ENCODE data around the gene FRMD5. TPM values are rescaled to one million over a fixed set of nuclear protein-coding genes. Genes with fewer than 3 reads are reported as not detected.
"Not testable (repeated sequence)": the region's sequence is repeated elsewhere in the genome, so short reads cannot be mapped to it uniquely, and the experiment has no call there.

The FRMD5 gene
- total RNA-seq, 2 experiments from 2014 or later = 0.15 TPM; not detected in 1

DNA sequence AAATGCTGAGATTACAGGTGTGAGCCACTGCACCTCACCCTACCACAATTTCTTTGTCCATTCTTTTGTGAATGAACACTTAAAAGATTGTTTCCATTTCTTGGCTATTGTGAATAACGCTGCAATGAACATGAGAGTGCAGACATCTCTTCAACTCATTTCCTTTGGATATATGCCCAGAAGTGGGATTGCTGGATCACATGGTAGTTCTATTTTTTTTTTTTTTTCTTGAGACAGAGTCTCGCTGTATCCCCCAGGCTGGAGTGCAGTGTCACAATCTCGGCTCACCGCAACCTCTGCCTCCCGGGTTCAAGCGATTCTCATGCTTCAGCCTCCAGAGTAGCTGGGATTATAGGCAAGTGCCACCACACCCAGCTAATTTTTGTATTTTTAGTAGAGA is 194.8 kb downstream of the FRMD5 start:
- H3K27ac Mint-ChIP-seq; CTCF ChIA-PET; H3K9me3 Mint-ChIP-seq; H3K36me3 Mint-ChIP-seq (ENCODE audit: low read depth); H3K4me1 Mint-ChIP-seq; POLR2A ChIA-PET; H3K4me3 Mint-ChIP-seq; DNase-seq; H3K27me3 Mint-ChIP-seq: not testable (repeated sequence)

DNA sequence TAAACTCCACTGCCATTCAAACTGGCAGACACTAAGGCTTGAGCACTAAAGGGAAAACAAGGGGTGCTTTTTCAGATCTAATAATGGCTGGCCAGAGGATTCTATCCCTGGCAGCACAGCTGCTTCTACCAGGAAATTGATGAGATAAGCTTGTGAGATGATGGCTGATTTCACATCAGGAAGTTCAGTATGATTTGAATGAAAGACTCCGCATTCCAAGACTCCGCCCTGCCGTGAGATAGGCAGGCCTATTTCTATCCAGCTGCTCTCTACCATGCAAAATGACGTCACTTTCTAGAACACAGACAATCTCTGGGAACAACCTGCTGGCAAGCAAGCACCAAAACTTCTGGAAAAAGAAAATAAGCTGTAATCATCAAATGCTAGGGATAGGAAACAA is 196.5 kb downstream of the FRMD5 start:
- H3K27ac Mint-ChIP-seq = no peak overlapping the region
- POLR2A ChIA-PET = no interaction called here
- peaks cover 4% of the 10 kb centered on the region for H3K27me3 Mint-ChIP-seq
- no peaks in the 10 kb centered on the region for H3K4me1 Mint-ChIP-seq
- DNase-seq = no peak
- no peaks in the 10 kb centered on the region for H3K36me3 Mint-ChIP-seq (ENCODE audit: low read depth)
- no peaks in the 10 kb centered on the region for H3K9me3 Mint-ChIP-seq
- CTCF ChIA-PET = interaction anchor here (0.6 kb wide), 1 partner anchor 19 kb away, joined by 3 read pairs; no protein-coding TSS in a partner anchor
- H3K4me3 Mint-ChIP-seq = no peak overlapping the region

DNA sequence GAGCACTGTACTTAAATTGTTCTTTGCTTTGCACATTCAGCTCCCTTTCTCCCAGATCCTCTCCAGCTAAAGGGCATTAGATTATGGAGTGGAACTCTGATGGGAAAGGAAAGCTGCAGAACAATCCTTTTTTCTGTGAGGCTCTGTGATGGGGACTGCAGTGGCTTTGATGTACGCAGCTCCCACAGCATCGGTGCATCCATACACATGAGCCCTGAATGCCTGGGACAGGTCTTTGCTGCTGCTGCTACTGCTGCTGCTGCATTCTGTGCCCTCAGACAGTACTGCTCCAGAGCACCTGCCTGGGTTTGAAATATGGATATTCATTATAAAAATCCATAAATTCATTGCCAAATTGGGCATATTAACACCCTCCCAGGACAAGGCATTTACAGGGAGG is 203.9 kb downstream of the FRMD5 start:
- H3K9me3 Mint-ChIP-seq = no peaks in the 10 kb centered on the region
- H3K4me1 Mint-ChIP-seq = no peaks in the 10 kb centered on the region
- no peak overlapping the region for H3K27ac Mint-ChIP-seq
- CTCF ChIA-PET = no interaction called here
- no peak for DNase-seq
- POLR2A ChIA-PET = no interaction called here
- H3K27me3 Mint-ChIP-seq = peaks cover 12% of the 10 kb centered on the region
- no peaks in the 10 kb centered on the region for H3K36me3 Mint-ChIP-seq (ENCODE audit: low read depth)
- no peak overlapping the region for H3K4me3 Mint-ChIP-seq

DNA sequence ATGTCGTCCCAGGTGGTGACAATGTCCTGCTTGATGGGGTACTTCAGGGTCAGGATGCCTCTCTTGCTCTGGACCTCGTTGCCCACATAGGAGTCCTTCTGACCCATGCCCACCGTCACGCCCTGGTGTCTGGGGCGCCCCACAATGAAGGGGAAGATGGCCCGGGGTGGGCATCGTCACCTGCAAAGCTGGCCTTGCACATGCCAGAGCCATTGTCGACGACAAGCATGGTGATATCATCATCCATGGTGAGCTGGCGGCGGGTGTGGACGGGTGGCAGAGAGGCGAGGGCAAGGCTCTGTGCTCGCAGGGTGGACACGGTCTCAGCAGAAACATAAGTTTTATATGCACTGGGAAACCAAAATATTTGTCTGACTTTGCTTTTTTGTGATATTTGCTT is 205.1 kb downstream of the FRMD5 start:
- H3K4me1 Mint-ChIP-seq = no peaks in the 10 kb centered on the region
- CTCF ChIA-PET = no interaction called here
- DNase-seq = no peak
- H3K36me3 Mint-ChIP-seq (ENCODE audit: low read depth) = no peaks in the 10 kb centered on the region
- H3K27ac Mint-ChIP-seq = no peak overlapping the region
- peaks cover 14% of the 10 kb centered on the region for H3K27me3 Mint-ChIP-seq
- POLR2A ChIA-PET = no interaction called here
- no peaks in the 10 kb centered on the region for H3K9me3 Mint-ChIP-seq
- no peak overlapping the region for H3K4me3 Mint-ChIP-seq

DNA sequence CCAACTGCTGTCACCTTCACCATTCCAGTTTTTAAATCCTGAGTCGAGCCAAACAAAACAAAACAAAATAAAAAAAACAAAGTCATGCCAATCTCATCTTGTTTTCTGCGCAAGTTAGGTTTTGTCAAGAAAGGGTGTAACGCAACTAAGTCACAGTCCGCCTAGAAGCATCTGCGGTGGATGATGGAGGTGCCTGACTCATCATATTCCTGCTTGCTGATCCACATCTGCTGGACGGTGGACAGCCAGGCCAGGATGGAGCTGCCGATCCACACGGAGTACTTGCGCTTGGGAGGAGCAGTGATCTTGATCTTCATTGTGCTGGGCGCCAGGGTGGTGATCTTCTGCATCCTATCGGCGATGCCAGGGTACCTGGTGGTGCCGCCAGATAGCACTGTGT is 206.2 kb downstream of the FRMD5 start:
- Mint-ChIP-seq H3K27me3 (peaks cover 17% of the 10 kb centered on the region), H3K27ac (no peak overlapping the region), H3K4me1 (no peaks in the 10 kb centered on the region), H3K4me3 (no peak overlapping the region), H3K9me3 (no peaks in the 10 kb centered on the region), H3K36me3 (ENCODE audit: low read depth) (no peaks in the 10 kb centered on the region)
- ChIA-PET CTCF (no interaction called here), POLR2A (no interaction called here)
- DNase-seq = no peak

DNA sequence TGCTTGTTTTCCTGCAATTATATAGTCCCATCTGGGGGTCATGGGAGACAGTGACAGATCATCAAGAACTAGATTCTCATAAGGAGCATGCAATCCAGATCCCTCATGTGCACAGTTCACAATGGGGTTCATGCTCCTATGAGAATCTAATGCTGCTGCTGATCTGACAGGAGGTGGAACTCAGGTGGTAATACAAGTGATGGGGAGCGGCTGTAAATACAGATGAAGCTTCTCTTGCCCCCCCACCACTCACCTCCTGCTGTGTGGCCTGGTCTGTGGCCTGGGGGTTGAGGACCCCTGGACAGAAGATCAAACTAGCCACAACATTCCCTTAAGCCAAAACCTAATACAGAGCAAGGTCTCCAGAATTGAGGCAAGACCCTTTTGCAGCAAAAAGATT is 207.1 kb downstream of the FRMD5 start:
- ChIA-PET CTCF (no interaction called here), POLR2A (no interaction called here)
- no peak for DNase-seq

DNA sequence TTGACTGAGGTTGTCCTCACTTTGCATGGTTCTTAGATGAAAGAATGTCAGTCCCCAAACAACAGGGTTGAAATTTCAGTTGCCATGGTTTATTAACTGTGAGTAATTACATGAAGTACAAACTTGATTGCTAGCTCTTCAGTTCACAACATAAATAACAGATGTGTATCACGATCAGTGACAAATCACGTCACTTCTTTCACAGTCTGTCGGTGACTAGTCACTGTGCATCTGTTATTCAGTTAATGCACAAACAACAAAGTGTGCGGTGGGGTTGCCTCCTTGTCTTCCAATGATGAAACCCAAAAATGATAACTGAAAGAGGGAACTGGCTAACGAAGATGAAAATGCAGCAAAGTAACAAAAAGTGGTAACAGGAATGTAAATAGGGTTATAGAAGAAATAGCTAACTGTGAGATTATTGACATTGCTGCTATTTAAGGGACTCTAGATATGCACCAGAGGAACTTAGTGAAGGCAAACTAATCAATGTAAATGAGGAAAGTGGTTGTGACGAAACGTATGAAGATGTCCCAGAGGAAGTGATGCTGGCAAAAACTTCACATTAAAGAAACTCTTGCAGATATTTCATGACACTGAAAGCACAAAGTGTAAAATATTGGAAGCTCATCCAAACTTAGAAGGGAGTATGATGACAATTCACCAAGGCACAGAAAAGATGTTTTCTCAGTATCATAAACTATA is 208.9 kb downstream of the FRMD5 start:
- Mint-ChIP-seq H3K9me3 (no peaks in the 10 kb centered on the region), H3K4me3 (no peak overlapping the region), H3K27ac (no peak overlapping the region), H3K27me3 (peaks cover 29% of the 10 kb centered on the region), H3K4me1 (no peaks in the 10 kb centered on the region), H3K36me3 (ENCODE audit: low read depth) (no peaks in the 10 kb centered on the region)
- CTCF ChIA-PET = no interaction called here
- POLR2A ChIA-PET = no interaction called here
- DNase-seq = no peak

More for the DNA sequence above, 207.1 kb downstream of the FRMD5 start:
- Mint-ChIP-seq H3K27me3 (peaks cover 22% of the 10 kb centered on the region), H3K4me3 (no peak overlapping the region), H3K36me3 (ENCODE audit: low read depth) (no peaks in the 10 kb centered on the region), H3K4me1 (no peaks in the 10 kb centered on the region), H3K27ac (no peak overlapping the region), H3K9me3 (no peaks in the 10 kb centered on the region)

DNA sequence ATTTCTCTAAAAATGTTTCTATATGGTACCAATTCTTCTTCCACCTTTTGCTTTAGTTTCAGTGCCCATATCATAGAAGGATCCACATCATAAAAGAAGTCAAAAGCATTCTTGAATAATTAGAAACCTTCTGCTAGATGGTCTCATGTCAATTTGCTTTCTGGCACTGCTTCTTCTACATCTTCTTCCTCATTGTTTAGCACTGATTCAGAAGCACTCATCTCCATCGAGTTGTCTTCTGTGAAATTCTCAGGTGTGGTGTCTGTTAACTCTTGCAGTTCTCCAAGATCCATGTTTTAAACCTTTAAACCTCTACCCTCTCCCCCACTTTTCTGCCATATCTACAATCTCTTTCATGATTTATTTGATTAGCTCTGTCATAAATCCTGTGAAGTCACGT is 213.5 kb downstream of the FRMD5 start:
- H3K27me3 Mint-ChIP-seq = peaks cover 40% of the 10 kb centered on the region
- CTCF ChIA-PET = interaction anchor here (0.6 kb wide), 1 partner anchor 568 kb away, joined by 3 read pairs; no protein-coding TSS in a partner anchor

DNA sequence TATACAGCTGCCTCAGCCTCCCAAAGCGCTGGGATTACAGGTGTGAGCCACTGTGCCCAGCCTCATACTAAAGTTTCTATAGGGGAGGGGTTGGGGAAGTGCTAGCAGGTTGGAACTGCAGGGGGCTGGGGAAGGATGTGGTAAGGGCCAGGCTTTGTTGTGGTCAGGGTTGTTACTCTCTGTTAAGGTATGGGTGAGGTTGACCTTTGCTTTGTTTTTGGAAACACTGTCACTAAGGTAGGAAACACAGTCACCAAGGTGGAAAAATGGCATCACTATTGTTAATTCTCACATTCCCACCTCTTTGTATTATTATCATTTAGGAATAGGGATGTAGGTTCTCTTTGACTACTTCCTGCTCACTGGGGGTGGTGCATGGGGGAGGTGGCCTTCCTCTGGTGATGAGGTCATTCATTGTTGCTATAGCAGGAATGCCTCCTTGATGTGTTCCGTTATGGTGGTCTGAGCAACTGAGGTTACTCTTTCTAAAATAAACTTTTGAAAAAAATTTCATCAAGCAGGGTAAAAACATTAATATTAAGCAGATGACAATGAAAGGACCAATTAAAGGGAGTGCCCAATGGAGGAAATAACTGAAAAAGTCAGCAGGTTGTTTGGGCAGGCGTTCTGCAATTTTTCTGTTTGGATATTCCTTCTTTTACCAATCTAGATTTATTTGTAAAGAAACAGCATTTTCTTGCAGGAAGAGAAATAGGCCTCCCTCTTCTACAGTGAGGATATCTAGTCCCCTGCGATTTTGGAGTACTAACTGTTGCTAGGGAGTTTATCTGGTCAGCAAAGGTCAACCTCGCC is 217.8 kb downstream of the FRMD5 start:
- peaks cover 7% of the 10 kb centered on the region for H3K9me3 Mint-ChIP-seq
- H3K36me3 Mint-ChIP-seq (ENCODE audit: low read depth) = peaks cover 3% of the 10 kb centered on the region
- H3K27ac Mint-ChIP-seq = no peak overlapping the region
- H3K4me1 Mint-ChIP-seq = peaks cover 36% of the 10 kb centered on the region
- DNase-seq = peak; percentile 69
- no peak overlapping the region for H3K4me3 Mint-ChIP-seq
- POLR2A ChIA-PET = no interaction called here
- CTCF ChIA-PET = no interaction called here
- peaks cover 36% of the 10 kb centered on the region for H3K27me3 Mint-ChIP-seq

More for the DNA sequence above, 213.5 kb downstream of the FRMD5 start:
- H3K27ac Mint-ChIP-seq = no peak overlapping the region
- H3K4me1 Mint-ChIP-seq = peaks cover 14% of the 10 kb centered on the region
- POLR2A ChIA-PET = no interaction called here
- DNase-seq = no peak
- H3K4me3 Mint-ChIP-seq = no peak overlapping the region
- peaks cover 3% of the 10 kb centered on the region for H3K36me3 Mint-ChIP-seq (ENCODE audit: low read depth)
- H3K9me3 Mint-ChIP-seq = peaks cover 7% of the 10 kb centered on the region

DNA sequence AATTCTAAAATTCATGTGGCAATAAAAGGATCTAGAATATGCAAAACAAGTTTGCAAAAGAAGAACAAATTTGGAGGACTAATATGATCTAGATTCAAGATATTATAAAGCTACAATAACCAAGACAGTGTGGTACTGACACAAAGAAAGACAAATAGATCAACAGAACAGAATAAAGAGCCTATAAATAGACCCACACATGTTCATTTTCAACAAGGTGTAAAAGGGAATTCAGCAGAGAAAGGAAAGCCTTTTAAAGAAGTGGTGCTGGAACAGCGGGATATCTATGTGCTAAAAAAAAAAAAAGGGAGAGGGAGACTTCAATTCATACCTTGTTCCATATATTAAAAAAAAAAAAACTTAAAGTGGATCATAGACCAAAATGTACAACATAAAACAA is 219.3 kb downstream of the FRMD5 start:
- no peak overlapping the region for H3K27ac Mint-ChIP-seq
- peaks cover 7% of the 10 kb centered on the region for H3K9me3 Mint-ChIP-seq
- H3K4me3 Mint-ChIP-seq = no peak overlapping the region
- DNase-seq = no peak
- ChIA-PET POLR2A (no interaction called here), CTCF (no interaction called here)
- peaks cover 36% of the 10 kb centered on the region for H3K4me1 Mint-ChIP-seq
- H3K36me3 Mint-ChIP-seq (ENCODE audit: low read depth) = peaks cover 3% of the 10 kb centered on the region
- H3K27me3 Mint-ChIP-seq = peaks cover 23% of the 10 kb centered on the region

DNA sequence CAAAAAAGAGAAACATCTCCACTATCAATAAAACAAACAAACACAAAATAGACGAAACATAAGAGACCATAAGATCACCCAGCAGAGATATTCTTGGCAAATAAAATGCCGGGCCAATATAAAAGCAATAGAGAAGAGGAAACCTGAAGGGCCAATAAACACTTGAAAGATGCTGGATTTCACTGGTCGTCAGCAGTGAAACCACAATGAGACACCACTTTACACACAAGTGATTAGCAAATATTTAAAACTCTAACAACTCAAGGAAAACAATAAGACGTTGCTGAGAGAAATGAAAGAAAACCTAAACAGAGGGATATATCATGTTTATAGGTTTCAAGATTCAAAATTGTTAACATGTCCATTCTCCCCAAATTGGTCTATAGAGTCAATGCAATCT is 219.7 kb downstream of the FRMD5 start:
- H3K36me3 Mint-ChIP-seq (ENCODE audit: low read depth) = peaks cover 3% of the 10 kb centered on the region

DNA sequence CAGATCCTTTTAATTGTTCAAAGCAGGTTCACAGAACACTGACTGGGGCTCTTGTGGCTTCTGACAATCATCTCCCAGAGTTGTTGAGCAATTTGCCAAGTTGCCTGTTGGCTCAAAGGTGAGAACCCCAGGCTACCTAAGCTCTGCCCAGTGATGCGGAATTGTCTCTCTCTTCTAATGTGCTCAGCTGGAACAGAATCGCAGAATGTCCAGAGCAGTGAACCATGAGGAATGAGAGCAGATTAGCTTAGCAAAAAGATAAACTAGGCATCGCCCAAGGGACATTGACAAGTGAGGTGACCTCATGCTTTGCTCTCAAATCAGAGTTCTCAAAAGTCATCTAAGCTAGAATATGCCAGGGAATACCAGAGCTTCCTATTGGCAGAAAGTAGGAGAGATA is 220.2 kb downstream of the FRMD5 start:
- POLR2A ChIA-PET = no interaction called here
- peaks cover 36% of the 10 kb centered on the region for H3K4me1 Mint-ChIP-seq
- no peak for DNase-seq

More for the DNA sequence above, 219.7 kb downstream of the FRMD5 start:
- no peak for DNase-seq
- peaks cover 7% of the 10 kb centered on the region for H3K9me3 Mint-ChIP-seq
- ChIA-PET POLR2A (no interaction called here), CTCF (no interaction called here)
- H3K4me3 Mint-ChIP-seq = no peak overlapping the region
- H3K27me3 Mint-ChIP-seq = peaks cover 19% of the 10 kb centered on the region
- H3K4me1 Mint-ChIP-seq = peaks cover 36% of the 10 kb centered on the region
- no peak overlapping the region for H3K27ac Mint-ChIP-seq

DNA sequence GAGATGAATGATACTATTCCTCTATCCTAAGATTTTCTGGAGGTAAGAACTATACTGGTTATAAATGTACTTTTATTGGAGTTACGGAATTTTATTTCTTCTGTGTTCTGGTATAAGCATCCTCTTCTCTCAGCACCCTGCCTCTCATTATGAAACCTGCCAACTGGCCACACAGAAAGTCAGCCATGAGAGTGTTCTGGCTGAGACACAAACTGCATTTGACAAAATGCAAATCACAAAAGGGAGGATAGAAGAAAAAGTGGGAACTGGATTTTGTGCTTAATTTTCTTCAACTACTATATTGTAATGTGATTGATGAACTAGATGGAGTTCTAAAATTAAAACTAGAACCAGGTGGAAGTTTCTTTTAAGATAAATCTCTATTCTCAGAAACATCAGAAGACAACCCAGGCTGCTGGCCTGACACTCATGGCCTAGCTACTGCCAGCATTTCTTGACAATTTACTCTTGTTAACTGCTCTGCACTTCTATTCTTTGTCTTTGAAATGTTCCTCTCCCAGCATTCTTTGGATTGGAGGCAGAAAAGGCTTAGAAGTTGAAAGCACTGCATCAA is 225.2 kb downstream of the FRMD5 start:
- ChIA-PET POLR2A (no interaction called here), CTCF (no interaction called here)
- peaks cover 9% of the 10 kb centered on the region for H3K4me1 Mint-ChIP-seq
- no peak overlapping the region for H3K27ac Mint-ChIP-seq
- H3K36me3 Mint-ChIP-seq (ENCODE audit: low read depth) = no peaks in the 10 kb centered on the region
- H3K4me3 Mint-ChIP-seq = no peak overlapping the region
- DNase-seq = no peak
- H3K9me3 Mint-ChIP-seq = no peaks in the 10 kb centered on the region
- peaks cover 16% of the 10 kb centered on the region for H3K27me3 Mint-ChIP-seq

More for the DNA sequence above, 220.2 kb downstream of the FRMD5 start:
- CTCF ChIA-PET = no interaction called here
- peaks cover 3% of the 10 kb centered on the region for H3K36me3 Mint-ChIP-seq (ENCODE audit: low read depth)
- peaks cover 7% of the 10 kb centered on the region for H3K9me3 Mint-ChIP-seq
- H3K27ac Mint-ChIP-seq = no peak overlapping the region
- H3K4me3 Mint-ChIP-seq = no peak overlapping the region
- peaks cover 14% of the 10 kb centered on the region for H3K27me3 Mint-ChIP-seq
